HCT116 (cell line): Measurements from ENCODE around the gene SDK2. TPM values are rescaled to one million over a fixed set of nuclear protein-coding genes. Genes with fewer than 3 reads are reported as not detected.

ENCODE experiments used
- ATAC-seq: fragments of 200-7000 bp; cut with Tn5 transposase; 2 replicates; pipeline ENCODE4 v1.9.1; 2020; ENCODE audit warnings: mild to moderate bottlenecking, moderate library complexity
- BruUV-seq: library from RNA; stranded (reverse); fragments of 400-500 nt; replicated peaks from 2 replicates; lab custom pipeline; 2021; lab: Mats Ljungman, UMichigan
- CTCF ChIA-PET: fragments of 300-600 bp; sonication (Branson Sonifier 250); formaldehyde crosslinking; loops from one replicate; lab custom pipeline; 2021; ENCODE audit warnings: antibody characterized with exemption; lab: Charles Lee
- POLR2A ChIA-PET: fragments of 300-600, 350-600 bp; sonication (Branson Sonifier 250); formaldehyde crosslinking; loops from one replicate; lab custom pipeline; 2021; ENCODE audit warnings: antibody characterized with exemption; lab: Charles Lee
- RAD21 ChIA-PET, 2 experiments: fragments of 300-600 bp; sonication (Branson Sonifier 250); formaldehyde crosslinking; loops; one replicate each; lab custom pipeline; 2023; ENCODE audit warnings: low total read pairs in 2 of 2; ENCODE audit not compliant: uncharacterized antibody in 2 of 2, unreplicated experiment in 2 of 2, low non-redundant PET in 1 of 2; lab: Charles Lee
- DNase-seq: peaks from one replicate; pipeline ENCODE4 v3.0.0-alpha.2; 2010; ENCODE audit warnings: low read depth, low spot score
- H2AFZ ChIP-seq: fragments of 200-600 bp; shearing (Covaris generic), sonication (generic); 2 replicates; pipeline ENCODE4 v1.6.1; 2017; ENCODE audit warnings: low read depth, mixed run types, mixed read lengths, antibody characterized with exemption, low read length; ENCODE audit not compliant: poor library complexity, severe bottlenecking
- H3K27ac ChIP-seq: 2 replicates; pipeline ENCODE4 v1.5.1; 2012; ENCODE audit warnings: low read depth, low read length
- H3K27me3 ChIP-seq: fragments of 200-600 bp; sonication (generic); 2 replicates; pipeline ENCODE4 v1.6.1; 2016; ENCODE audit warnings: mixed run types, low read length, mixed read lengths; ENCODE audit not compliant: insufficient read depth
- H3K36me3 ChIP-seq, 2 experiments: fragments of 200-500 bp in 1 of 2; fragments of 200-600 bp in 1 of 2; sonication (Bioruptor generic) in 1 of 2; sonication (generic) in 1 of 2; 2 replicates each; pipeline versions ENCODE4 v1.5.1 to v1.6.1; 2014 to 2016; ENCODE audit warnings: low read length in 2 of 2, inconsistent platforms in 1 of 2, mixed read lengths in 1 of 2, mixed run types in 1 of 2; ENCODE audit not compliant: insufficient read depth in 2 of 2, control insufficient read depth in 1 of 2
- H3K4me1 ChIP-seq, 2 experiments: fragments of 200-600 bp in 1 of 2; sonication (generic) in 1 of 2; 2 replicates each; pipeline versions ENCODE4 v1.5.1 to v1.6.1; 2012 to 2017; ENCODE audit warnings: low read length in 2 of 2, inconsistent platforms in 1 of 2, mild to moderate bottlenecking in 1 of 2, mixed read lengths in 1 of 2, mixed run types in 1 of 2, moderate library complexity in 1 of 2; ENCODE audit not compliant: insufficient read depth in 2 of 2, control insufficient read depth in 1 of 2
- H3K4me2 ChIP-seq: fragments of 200-600 bp; sonication (generic); 2 replicates; pipeline ENCODE4 v1.6.1; 2017; ENCODE audit warnings: mixed run types, low read length, mixed read lengths
- H3K4me3 ChIP-seq, 2 experiments: fragments of 200-600 bp in 1 of 2; sonication (generic) in 1 of 2; replicated peaks in 1 of 2; 2 replicates each; pipeline ENCODE4 v1.5.1; 2011 to 2016; ENCODE audit warnings: low read length in 2 of 2, control low read depth in 1 of 2, low read depth in 1 of 2, mild to moderate bottlenecking in 1 of 2, mixed read lengths in 1 of 2, mixed run types in 1 of 2
- H3K79me2 ChIP-seq: fragments of 200-600 bp; sonication (generic); 2 replicates; pipeline ENCODE4 v1.6.1; 2017; ENCODE audit warnings: mild to moderate bottlenecking, mixed run types, low read length, moderate library complexity, mixed read lengths; ENCODE audit not compliant: insufficient read depth
- H3K9ac ChIP-seq: fragments of 200-600 bp; sonication (generic); 2 replicates; pipeline ENCODE4 v1.6.1; 2016; ENCODE audit warnings: low read length, mixed read lengths
- H3K9me2 ChIP-seq: fragments of 200-600 bp; sonication (generic), shearing (Covaris generic); 2 replicates; pipeline ENCODE4 v1.6.1; 2017; ENCODE audit warnings: mixed run types, mild to moderate bottlenecking, moderate library complexity; ENCODE audit not compliant: insufficient read depth
- H3K9me3 ChIP-seq, 2 experiments: fragments of 200-500 bp in 1 of 2; fragments of 200-600 bp in 1 of 2; sonication (Bioruptor generic) in 1 of 2; sonication (generic) in 1 of 2; 2 replicates each; pipeline ENCODE4 v1.6.1; 2014 to 2017; ENCODE audit warnings: low read length in 2 of 2, mixed read lengths in 2 of 2, inconsistent platforms in 1 of 2, low read depth in 1 of 2, mild to moderate bottlenecking in 1 of 2, mixed run types in 1 of 2, moderate library complexity in 1 of 2; ENCODE audit not compliant: control insufficient read depth in 1 of 2, insufficient read depth in 1 of 2
- H4K20me1 ChIP-seq: fragments of 200-600 bp; sonication (generic), shearing (Covaris generic); 2 replicates; pipeline ENCODE4 v1.6.1; 2017; ENCODE audit warnings: mixed run types, mild to moderate bottlenecking, moderate library complexity; ENCODE audit not compliant: insufficient read depth
- CBX3 ChIP-seq: IDR thresholded peaks from 2 replicates; pipeline ENCODE4 v1.6.1; 2012; ENCODE audit warnings: low read depth
- EZH2 ChIP-seq: fragments of 200-600 bp; sonication (generic); IDR thresholded peaks from 2 replicates; pipeline ENCODE4 v1.6.1; 2017; ENCODE audit warnings: antibody characterized with exemption, mixed run types
- EZH2phosphoT487 ChIP-seq: fragments of 200-600 bp; IDR thresholded peaks from 2 replicates; pipeline ENCODE4 v1.6.1; 2018; ENCODE audit warnings: antibody characterized with exemption, borderline replicate concordance
- FOSL1 ChIP-seq: IDR thresholded peaks from 2 replicates; pipeline ENCODE4 v1.6.1; 2012; ENCODE audit warnings: low read depth
- RAD21 ChIP-seq: IDR thresholded peaks from 2 replicates; pipeline ENCODE4 v1.6.1; 2012; ENCODE audit warnings: low read depth, mild to moderate bottlenecking
- SP1 ChIP-seq: IDR thresholded peaks from 2 replicates; pipeline ENCODE4 v1.6.1; 2012; ENCODE audit warnings: low read depth
- TCF7L2 ChIP-seq: IDR thresholded peaks from 2 replicates; pipeline ENCODE4 v1.7.0; 2011; ENCODE audit warnings: borderline replicate concordance, inconsistent platforms; ENCODE audit not compliant: insufficient read depth, insufficient read length; ENCODE audit errors: extremely low read depth
- YY1 ChIP-seq: IDR thresholded peaks from 2 replicates; pipeline ENCODE4 v1.6.1; 2011; ENCODE audit warnings: low read length, low read depth, moderate library complexity, mild to moderate bottlenecking; ENCODE audit not compliant: insufficient replicate concordance; ENCODE audit errors: extremely low read depth
- ZFX ChIP-seq: fragments of 450-650 bp; IDR thresholded peaks from 2 replicates; pipeline ENCODE4 v1.6.1; 2017
- intact Hi-C: fragments of 100-400 bp; cut with micrococcal nuclease; formaldehyde crosslinking; loops from 2 replicates; pipeline ENCODE4 v1.10.0; 2022
- total RNA-seq: library from RNA; stranded (reverse); gene quantifications from one replicate; pipeline ENCODE4 v1.2.1, GENCODE V29; 2021; ENCODE audit not compliant: unreplicated experiment
- TF ChIP-seq, protein P1 (sequence below): IDR thresholded peaks from 2 replicates; pipeline ENCODE4 v1.6.1; 2012
- TF ChIP-seq, protein P2 (sequence below): IDR thresholded peaks from 2 replicates; pipeline ENCODE4 v1.6.1; 2011; ENCODE audit warnings: mild to moderate bottlenecking, low read length, moderate library complexity; ENCODE audit not compliant: insufficient replicate concordance; ENCODE audit errors: extremely low read depth
- TF ChIP-seq, protein P3 (sequence below): IDR thresholded peaks from 2 replicates; pipeline ENCODE4 v1.6.1; 2012; ENCODE audit warnings: low read depth

SDK2 gene
- total RNA-seq, 1 experiment from 2014 or later = 0.10 TPM

DNA sequence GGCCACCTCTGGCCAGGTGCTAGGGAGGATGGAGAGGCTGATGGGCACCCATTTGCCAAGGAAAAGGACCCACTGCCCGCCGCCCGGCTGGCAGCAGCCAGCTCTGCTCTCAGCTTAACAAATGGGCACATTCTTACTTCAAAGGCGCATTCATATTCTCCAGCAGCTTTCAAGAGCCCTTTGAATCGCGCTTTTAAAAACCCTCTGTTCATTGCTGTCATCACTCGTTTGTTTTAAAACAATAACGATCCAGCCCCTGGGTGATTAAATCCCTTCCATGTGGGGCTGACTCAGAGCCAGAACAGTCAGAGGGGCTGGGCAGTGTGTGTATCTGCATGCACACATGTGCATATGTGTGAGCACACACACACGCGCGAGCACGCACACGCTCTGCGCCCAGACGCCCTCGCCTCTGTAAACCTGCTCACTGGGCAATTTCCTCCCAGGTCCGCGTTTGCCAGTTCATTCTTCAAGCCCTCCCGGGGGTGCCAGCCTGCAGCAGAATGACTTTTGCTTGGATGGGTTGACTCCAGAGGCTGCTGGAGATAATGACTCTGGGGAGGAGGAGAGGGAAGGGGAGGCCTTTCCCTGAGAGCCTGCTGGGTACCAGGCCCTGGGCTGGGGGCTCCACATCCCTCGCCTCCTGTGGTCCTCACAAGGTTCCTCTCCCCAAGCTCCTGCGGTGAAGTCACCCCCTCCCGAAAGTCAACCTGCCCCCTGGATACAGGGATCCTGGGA, 133.1 kb downstream of the SDK2 start:
- Histone ChIP-seq H3K4me3 (no peak overlapping the region), H3K4me2 (no peak overlapping the region), H3K9me3 (no peaks in the 10 kb centered on the region), H4K20me1 (no peaks in the 10 kb centered on the region), H3K27ac (no peak overlapping the region), H2AFZ (no peak overlapping the region), H3K27me3 (peaks cover 32% of the 10 kb centered on the region), H3K9me2 (no peaks in the 10 kb centered on the region), H3K4me1 (no peaks in the 10 kb centered on the region), H3K79me2 (no peaks in the 10 kb centered on the region), H3K36me3 (no peaks in the 10 kb centered on the region), H3K9ac (no peak overlapping the region)
- DNase-seq = no peak
- ChIA-PET POLR2A (no interaction called here), CTCF (no interaction called here), RAD21 (interaction anchor here in 1 of 2 experiments (0.6 kb wide), 1 partner anchor 134 kb away, joined by 3 read pairs; no protein-coding TSS in a partner anchor)
- intact Hi-C loops = no loop called here
- no peak for ATAC-seq
- no TSS peak for BruUV-seq
- TF ChIP-seq, protein P1, sequence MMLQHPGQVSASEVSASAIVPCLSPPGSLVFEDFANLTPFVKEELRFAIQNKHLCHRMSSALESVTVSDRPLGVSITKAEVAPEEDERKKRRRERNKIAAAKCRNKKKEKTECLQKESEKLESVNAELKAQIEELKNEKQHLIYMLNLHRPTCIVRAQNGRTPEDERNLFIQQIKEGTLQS = no peak
- no peak for TF ChIP-seq TCF7L2
- TF ChIP-seq CBX3 = no peak

DNA sequence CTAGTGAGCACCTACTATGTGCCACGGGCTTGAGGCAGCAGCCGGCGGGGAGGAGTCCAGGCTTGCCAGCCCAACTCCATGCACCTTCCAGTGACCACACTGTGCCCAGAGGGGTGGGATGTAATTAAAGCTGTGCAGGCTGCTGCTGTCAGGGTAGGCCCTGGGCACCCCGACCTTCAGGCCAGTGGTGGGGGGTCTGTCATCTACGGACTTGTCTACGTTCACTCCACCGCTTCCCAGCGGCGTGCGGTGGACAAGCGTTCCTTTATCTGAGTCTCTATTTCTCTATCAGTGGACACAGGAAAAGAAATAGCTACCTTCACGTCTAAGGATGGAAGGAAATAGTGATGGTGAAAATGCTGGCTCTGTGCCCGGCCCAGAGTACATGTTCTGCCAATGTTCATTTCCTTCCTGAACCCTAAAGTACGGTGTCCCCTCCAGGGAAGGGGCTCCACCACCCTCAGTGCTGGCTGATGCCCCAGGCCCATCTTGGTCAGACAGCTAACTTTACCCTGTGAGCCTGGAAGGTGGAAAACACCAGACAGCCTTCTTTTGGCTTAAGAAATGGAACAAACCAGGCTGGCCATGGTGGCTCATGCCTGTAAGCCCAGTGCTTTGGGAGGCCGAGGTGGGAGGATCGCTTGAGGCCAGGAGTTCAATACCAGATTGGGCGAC, 135.2 kb downstream of the SDK2 start:
- Histone ChIP-seq H3K4me3 (no peak overlapping the region), H3K4me2 (no peak overlapping the region), H3K27me3 (peaks cover 29% of the 10 kb centered on the region), H3K9me2 (no peaks in the 10 kb centered on the region), H4K20me1 (no peaks in the 10 kb centered on the region), H3K9ac (no peak overlapping the region), H3K79me2 (no peaks in the 10 kb centered on the region), H2AFZ (no peak overlapping the region), H3K4me1 (no peaks in the 10 kb centered on the region), H3K9me3 (no peaks in the 10 kb centered on the region), H3K36me3 (no peaks in the 10 kb centered on the region), H3K27ac (no peak overlapping the region)
- ATAC-seq (no peak), DNase-seq (no peak)
- intact Hi-C loops = no loop called here
- ChIA-PET CTCF (no interaction called here), RAD21 (no interaction called here), POLR2A (no interaction called here)
- no TSS peak for BruUV-seq
- TF ChIP-seq RAD21 (no peak), SP1 (no peak), YY1 (no peak), FOSL1 (no peak), ZFX (no peak), CBX3 (no peak), EZH2 (no peak), EZH2phosphoT487 (no peak)
- TF ChIP-seq, protein P2, sequence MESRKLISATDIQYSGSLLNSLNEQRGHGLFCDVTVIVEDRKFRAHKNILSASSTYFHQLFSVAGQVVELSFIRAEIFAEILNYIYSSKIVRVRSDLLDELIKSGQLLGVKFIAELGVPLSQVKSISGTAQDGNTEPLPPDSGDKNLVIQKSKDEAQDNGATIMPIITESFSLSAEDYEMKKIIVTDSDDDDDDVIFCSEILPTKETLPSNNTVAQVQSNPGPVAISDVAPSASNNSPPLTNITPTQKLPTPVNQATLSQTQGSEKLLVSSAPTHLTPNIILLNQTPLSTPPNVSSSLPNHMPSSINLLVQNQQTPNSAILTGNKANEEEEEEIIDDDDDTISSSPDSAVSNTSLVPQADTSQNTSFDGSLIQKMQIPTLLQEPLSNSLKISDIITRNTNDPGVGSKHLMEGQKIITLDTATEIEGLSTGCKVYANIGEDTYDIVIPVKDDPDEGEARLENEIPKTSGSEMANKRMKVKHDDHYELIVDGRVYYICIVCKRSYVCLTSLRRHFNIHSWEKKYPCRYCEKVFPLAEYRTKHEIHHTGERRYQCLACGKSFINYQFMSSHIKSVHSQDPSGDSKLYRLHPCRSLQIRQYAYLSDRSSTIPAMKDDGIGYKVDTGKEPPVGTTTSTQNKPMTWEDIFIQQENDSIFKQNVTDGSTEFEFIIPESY = no peak
- TF ChIP-seq, protein P3, sequence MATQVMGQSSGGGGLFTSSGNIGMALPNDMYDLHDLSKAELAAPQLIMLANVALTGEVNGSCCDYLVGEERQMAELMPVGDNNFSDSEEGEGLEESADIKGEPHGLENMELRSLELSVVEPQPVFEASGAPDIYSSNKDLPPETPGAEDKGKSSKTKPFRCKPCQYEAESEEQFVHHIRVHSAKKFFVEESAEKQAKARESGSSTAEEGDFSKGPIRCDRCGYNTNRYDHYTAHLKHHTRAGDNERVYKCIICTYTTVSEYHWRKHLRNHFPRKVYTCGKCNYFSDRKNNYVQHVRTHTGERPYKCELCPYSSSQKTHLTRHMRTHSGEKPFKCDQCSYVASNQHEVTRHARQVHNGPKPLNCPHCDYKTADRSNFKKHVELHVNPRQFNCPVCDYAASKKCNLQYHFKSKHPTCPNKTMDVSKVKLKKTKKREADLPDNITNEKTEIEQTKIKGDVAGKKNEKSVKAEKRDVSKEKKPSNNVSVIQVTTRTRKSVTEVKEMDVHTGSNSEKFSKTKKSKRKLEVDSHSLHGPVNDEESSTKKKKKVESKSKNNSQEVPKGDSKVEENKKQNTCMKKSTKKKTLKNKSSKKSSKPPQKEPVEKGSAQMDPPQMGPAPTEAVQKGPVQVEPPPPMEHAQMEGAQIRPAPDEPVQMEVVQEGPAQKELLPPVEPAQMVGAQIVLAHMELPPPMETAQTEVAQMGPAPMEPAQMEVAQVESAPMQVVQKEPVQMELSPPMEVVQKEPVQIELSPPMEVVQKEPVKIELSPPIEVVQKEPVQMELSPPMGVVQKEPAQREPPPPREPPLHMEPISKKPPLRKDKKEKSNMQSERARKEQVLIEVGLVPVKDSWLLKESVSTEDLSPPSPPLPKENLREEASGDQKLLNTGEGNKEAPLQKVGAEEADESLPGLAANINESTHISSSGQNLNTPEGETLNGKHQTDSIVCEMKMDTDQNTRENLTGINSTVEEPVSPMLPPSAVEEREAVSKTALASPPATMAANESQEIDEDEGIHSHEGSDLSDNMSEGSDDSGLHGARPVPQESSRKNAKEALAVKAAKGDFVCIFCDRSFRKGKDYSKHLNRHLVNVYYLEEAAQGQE = no peak
